GM15510 (cell line): ENCODE data around the gene TCN2.

Source experiments
- POLR2A ChIP-seq: IDR thresholded peaks from 3 replicates; pipeline ENCODE4 v1.6.1; 2011; ENCODE audit warnings: borderline replicate concordance; ENCODE audit not compliant: insufficient read length; ENCODE audit errors: extremely low read depth

Gene TCN2

GRCh38 chr22:30606455-30607299, at the start of gene TCN2:
Gene TCN2, plus strand, starts transcription at chr22:30607174. Its CDS starts 158 bp downstream, at chr22:30607332.
- TF ChIP-seq POLR2A = no peak

GRCh38 chr22:30557243-30557642, 49.7 kb upstream of the TCN2 start:
- TF ChIP-seq POLR2A = no peak

- no peak for TF ChIP-seq POLR2A
Measured at GRCh38 chr22:30559889-30560288, 47.1 kb upstream of the TCN2 start.

GRCh38 chr22:30561402-30562189, 45.4 kb upstream of the TCN2 start:
- TF ChIP-seq POLR2A = no peak

- no peak for TF ChIP-seq POLR2A
Measured at GRCh38 chr22:30562366-30562765, 44.6 kb upstream of the TCN2 start.

- no peak for TF ChIP-seq POLR2A
Measured at GRCh38 chr22:30564045-30564760, 42.8 kb upstream of the TCN2 start.

GRCh38 chr22:30564761-30565119, 42.2 kb upstream of the TCN2 start:
- TF ChIP-seq POLR2A = no peak

GRCh38 chr22:30565341-30565740, 41.6 kb upstream of the TCN2 start:
- no peak for TF ChIP-seq POLR2A

- TF ChIP-seq POLR2A = no peak
Measured at GRCh38 chr22:30566125-30566524, 40.8 kb upstream of the TCN2 start.

GRCh38 chr22:30568137-30568805, 38.7 kb upstream of the TCN2 start:
- no peak for TF ChIP-seq POLR2A

GRCh38 chr22:30569674-30570202, 37.2 kb upstream of the TCN2 start:
- no peak for TF ChIP-seq POLR2A

GRCh38 chr22:30572210-30572609, 34.8 kb upstream of the TCN2 start:
- TF ChIP-seq POLR2A = no peak

GRCh38 chr22:30572840-30573593, 34.0 kb upstream of the TCN2 start:
- TF ChIP-seq POLR2A = no peak
